SKM-1 treated with dmso at 0.1 percent for 144 hours (cell line): ENCODE measurements around the gene GRAP2.
A peak's percentile ranks its signal among the peaks of the same experiment; 100 is the strongest.
"Not testable (repeated sequence)": the region's sequence is repeated elsewhere in the genome, so short reads cannot be mapped to it uniquely, and the experiment has no call there.

Experiments used
- DNase-seq: peaks from one replicate; lab custom pipeline; 2025; ENCODE audit not compliant: unreplicated experiment; lab: John Stamatoyannopoulos, UW

GRAP2 gene

GRCh38 chr22:39900306-39901227 is at the start of gene GRAP2:
Gene GRAP2 (plus strand): TSS chr22:39901084. CDS start chr22:39947107, 46,023 bp downstream.
- peak; percentile 15 for DNase-seq

GRCh38 chr22:39851606-39852315 is 49.1 kb upstream of the GRAP2 start:
- no peak for DNase-seq

GRCh38 chr22:39852799-39853198 is 48.1 kb upstream of the GRAP2 start:
- DNase-seq = no peak

GRCh38 chr22:39856588-39856987 is 44.3 kb upstream of the GRAP2 start:
- no peak for DNase-seq

GRCh38 chr22:39859903-39860588 is 40.8 kb upstream of the GRAP2 start:
- no peak for DNase-seq

GRCh38 chr22:39868741-39869140 is 32.1 kb upstream of the GRAP2 start:
- DNase-seq = no peak

- DNase-seq = not testable (repeated sequence)
Observed at GRCh38 chr22:39869797-39870196, 31.1 kb upstream of the GRAP2 start.

GRCh38 chr22:39871008-39871798 is 29.7 kb upstream of the GRAP2 start:
- DNase-seq = no peak

- DNase-seq = no peak
Observed at GRCh38 chr22:39872548-39872947, 28.3 kb upstream of the GRAP2 start.

GRCh38 chr22:39873965-39874364 is 26.9 kb upstream of the GRAP2 start:
- DNase-seq = no peak

- not testable (repeated sequence) for DNase-seq
Observed at GRCh38 chr22:39875176-39875885, 25.6 kb upstream of the GRAP2 start.

GRCh38 chr22:39877079-39877845 is 23.6 kb upstream of the GRAP2 start:
- DNase-seq = no peak

- no peak for DNase-seq
Observed at GRCh38 chr22:39880722-39881121, 20.2 kb upstream of the GRAP2 start.

GRCh38 chr22:39883057-39883456 is 17.8 kb upstream of the GRAP2 start:
- DNase-seq = no peak

- not testable (repeated sequence) for DNase-seq
Observed at GRCh38 chr22:39889924-39890323, 11.0 kb upstream of the GRAP2 start.

GRCh38 chr22:39893526-39893925 is 7.4 kb upstream of the GRAP2 start, which contains the start of gene ENTHD1:
Gene ENTHD1 (minus strand): TSS chr22:39893760. CDS start chr22:39887748, 6,012 bp downstream.
- no peak for DNase-seq

- no peak for DNase-seq
Observed at GRCh38 chr22:39894554-39895092, 6.3 kb upstream of the GRAP2 start.

- DNase-seq = no peak
Observed at GRCh38 chr22:39895682-39896081, 5.2 kb upstream of the GRAP2 start.
